NCI-H774 (cell line): ENCODE results near the gene ACTMAP.

Experiments used
- DNase-seq: peaks from one replicate; lab custom pipeline; 2025; lab: John Stamatoyannopoulos, UW

Gene ACTMAP

GRCh38 chr19:40718774-40719391, 31.4 kb downstream of the ACTMAP start:
- DNase-seq: no peak

GRCh38 chr19:40717880-40718773, 32.1 kb downstream of the ACTMAP start:
- DNase-seq: no peak

- no peak for DNase-seq
These were observed 32.9 kb downstream of the ACTMAP start for GRCh38 chr19:40717325-40717879.

GRCh38 chr19:40716482-40717324, 33.6 kb downstream of the ACTMAP start, which contains the start of the genes COQ8B and ITPKC:
Gene COQ8B (minus strand): TSS chr19:40716886. CDS start chr19:40714632, 2,254 bp downstream.
Gene ITPKC (plus strand): TSS chr19:40717112. CDS start chr19:40717136, 24 bp downstream.
- peak; percentile 91 for DNase-seq

- no peak for DNase-seq
These were observed 34.2 kb downstream of the ACTMAP start for GRCh38 chr19:40716031-40716481.

- DNase-seq: peak; percentile 91
These were observed 35.6 kb downstream of the ACTMAP start for GRCh38 chr19:40714441-40715299.

GRCh38 chr19:40713939-40714338, 36.3 kb downstream of the ACTMAP start:
- no peak for DNase-seq

GRCh38 chr19:40709817-40710216, 40.5 kb downstream of the ACTMAP start:
- DNase-seq: no peak

GRCh38 chr19:40707615-40708014, 42.7 kb downstream of the ACTMAP start:
- DNase-seq: no peak

GRCh38 chr19:40705950-40706619, 44.2 kb downstream of the ACTMAP start:
- DNase-seq: no peak

GRCh38 chr19:40705362-40705651, 45.0 kb downstream of the ACTMAP start:
- DNase-seq: no peak

GRCh38 chr19:40704491-40705361, 45.6 kb downstream of the ACTMAP start:
- DNase-seq: no peak

- DNase-seq: no peak
These were observed 47.1 kb downstream of the ACTMAP start for GRCh38 chr19:40703029-40703755.

GRCh38 chr19:40702337-40703012, 47.8 kb downstream of the ACTMAP start:
- no peak for DNase-seq

- no peak for DNase-seq
These were observed 48.5 kb downstream of the ACTMAP start for GRCh38 chr19:40701758-40702157.

- DNase-seq: no peak
These were observed 50.2 kb downstream of the ACTMAP start for GRCh38 chr19:40700083-40700482.

- DNase-seq: no peak
These were observed 53.3 kb downstream of the ACTMAP start for GRCh38 chr19:40697007-40697406.

GRCh38 chr19:40695881-40696280, 54.4 kb downstream of the ACTMAP start:
- DNase-seq: no peak
